NCI-H1092 (cell line): ENCODE measurements around the gene PELO.
"Not testable (repeated sequence)": the region's sequence is repeated elsewhere in the genome, so short reads cannot be mapped to it uniquely, and the experiment has no call there.

Experiments used
- DNase-seq: peaks from one replicate; lab custom pipeline; 2025; lab: John Stamatoyannopoulos, UW

Gene PELO

DNA sequence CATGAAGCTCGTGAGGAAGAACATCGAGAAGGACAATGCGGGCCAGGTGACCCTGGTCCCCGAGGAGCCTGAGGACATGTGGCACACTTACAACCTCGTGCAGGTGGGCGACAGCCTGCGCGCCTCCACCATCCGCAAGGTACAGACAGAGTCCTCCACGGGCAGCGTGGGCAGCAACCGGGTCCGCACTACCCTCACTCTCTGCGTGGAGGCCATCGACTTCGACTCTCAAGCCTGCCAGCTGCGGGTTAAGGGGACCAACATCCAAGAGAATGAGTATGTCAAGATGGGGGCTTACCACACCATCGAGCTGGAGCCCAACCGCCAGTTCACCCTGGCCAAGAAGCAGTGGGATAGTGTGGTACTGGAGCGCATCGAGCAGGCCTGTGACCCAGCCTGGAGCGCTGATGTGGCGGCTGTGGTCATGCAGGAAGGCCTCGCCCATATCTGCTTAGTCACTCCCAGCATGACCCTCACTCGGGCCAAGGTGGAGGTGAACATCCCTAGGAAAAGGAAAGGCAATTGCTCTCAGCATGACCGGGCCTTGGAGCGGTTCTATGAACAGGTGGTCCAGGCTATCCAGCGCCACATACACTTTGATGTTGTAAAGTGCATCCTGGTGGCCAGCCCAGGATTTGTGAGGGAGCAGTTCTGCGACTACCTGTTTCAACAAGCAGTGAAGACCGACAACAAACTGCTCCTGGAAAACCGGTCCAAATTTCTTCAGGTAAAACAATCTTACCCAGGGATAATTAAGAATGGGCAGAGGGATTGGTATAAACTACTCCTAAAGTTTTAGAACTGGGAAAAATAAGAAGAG is 12.9 kb downstream of the PELO start:
- DNase-seq, result no peak

DNA sequence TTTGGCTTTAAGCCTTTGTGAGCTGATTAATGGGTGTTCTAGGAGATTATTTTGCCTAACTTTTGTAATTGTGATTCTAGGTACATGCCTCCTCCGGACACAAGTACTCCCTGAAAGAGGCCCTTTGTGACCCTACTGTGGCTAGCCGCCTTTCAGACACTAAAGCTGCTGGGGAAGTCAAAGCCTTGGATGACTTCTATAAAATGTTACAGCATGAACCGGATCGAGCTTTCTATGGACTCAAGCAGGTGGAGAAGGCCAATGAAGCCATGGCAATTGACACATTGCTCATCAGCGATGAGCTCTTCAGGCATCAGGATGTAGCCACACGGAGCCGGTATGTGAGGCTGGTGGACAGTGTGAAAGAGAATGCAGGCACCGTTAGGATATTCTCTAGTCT is 13.6 kb downstream of the PELO start:
- no peak for DNase-seq

DNA sequence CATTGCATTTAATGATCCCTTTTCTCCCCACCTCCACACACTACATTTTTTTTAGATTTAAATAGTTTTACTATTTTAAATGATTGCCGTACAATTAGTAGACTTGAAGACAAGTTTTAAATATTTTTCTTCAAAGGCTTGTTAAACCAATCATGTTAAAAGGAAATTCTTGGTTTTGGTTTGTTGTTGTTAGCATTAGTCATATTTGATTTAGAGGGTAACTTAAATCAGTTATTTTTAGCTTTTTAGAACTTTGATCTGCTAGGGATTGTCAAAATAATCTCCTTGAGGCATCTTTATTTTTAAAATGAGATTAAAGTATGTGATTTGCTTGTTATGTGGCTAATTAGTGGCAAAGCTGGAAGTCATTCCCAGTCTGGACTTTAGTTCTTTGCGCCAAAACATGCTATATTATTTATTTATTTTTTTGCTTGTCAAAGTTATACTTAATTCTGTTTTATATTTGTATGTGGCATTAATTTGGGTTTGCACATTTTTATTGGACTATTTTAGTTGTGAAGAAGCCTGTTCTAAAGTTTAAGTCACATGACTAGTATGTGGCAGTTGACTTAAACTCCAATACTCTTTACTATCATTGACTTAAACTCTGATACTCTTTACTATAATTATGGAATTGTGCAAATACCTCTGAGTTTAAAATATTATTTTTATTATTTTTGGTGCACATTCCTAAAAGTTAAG is 14.7 kb downstream of the PELO start:
- DNase-seq, result no peak

DNA sequence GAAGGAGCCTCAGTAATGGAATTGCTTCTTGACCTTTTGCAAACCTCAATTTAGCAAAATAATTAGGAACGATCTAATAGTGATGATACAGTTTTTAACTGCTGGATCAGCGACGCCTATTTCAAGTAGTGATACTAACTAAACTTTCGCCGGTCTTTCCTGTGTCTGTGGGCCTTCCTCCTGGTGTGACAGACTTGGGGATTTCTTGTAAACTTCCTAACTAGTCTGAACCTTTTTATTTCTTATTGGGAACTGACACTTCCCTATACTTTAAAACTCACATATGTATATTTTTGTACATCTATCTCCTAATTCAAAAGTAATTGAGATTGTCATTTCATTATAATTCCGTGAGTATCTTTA is 15.2 kb downstream of the PELO start:
- DNase-seq, result no peak

DNA sequence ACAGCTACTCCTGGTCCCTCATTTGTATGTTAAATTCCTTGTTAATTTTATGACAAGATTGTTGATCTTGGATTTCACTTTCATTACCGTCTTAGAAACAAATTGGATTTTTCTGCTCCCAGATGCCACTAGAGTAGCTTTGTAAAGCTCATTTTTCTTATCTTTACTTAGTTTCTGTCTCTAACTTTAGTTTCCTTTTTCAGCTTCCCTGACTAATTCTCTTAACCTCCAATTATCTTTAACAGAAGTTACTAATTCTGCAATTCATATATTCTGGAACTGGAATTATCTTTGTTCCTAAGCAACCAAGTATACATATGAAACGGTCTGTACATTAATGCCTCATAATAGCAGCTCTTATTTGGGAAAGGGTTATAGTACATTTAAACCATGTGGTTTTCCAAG is 16.7 kb downstream of the PELO start:
- DNase-seq, result no peak

DNA sequence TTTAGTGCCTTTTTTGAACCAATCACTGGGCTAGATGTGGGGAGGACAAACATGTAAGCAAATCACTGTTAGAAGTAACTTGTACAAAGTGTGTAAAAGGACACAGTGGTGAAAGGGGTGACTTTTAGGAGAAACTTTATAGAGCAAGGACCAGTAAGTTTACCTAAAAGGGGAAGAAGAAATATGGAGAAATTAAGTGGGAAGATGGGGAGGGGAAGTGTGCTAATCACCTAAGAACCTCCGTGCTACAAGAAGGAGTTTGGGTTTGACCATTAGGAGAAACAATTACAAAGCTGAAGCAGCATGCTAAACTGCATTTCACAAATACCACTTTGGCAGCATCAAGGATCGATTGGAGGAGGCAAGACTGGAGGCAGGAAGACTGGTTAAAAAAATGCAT is 17.3 kb downstream of the PELO start:
- DNase-seq, result no peak

DNA sequence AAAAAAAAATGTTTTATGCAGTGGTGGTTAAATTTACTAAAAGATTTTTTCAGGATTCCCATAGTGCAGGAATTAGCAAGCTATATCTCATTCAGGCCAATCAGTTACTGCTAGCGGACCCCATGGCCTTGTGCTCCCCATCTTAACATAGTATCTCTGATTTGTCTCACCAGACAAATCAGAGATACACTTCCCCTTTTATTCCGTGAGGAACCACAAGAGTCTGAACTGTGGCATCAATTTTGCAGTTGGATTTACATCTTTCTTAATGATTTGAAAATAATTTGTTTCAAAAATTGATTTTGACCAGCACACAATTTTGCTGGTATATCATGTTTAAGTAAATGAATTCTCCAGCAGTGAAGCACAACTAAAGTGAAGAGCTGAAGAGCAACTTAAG is 17.9 kb downstream of the PELO start:
- DNase-seq, result no peak

DNA sequence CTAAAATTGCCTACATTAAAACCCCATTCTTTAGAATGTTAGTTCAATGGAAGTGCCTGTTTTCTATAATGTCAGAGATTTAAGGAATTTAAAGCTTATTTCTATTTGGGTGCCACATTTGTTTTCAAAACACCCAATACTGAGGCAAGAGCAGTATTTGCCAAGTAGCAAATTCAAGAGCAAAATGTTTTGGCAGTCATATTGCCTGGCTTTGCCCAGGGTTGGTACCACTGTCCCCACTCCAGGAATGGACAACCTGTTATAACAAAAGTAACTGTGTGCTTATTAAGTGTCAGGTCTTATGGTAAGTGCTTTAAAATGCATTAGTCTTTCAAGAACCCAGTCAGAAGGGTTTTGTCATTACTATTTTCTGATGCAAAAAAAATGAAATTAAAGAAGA is 19.3 kb downstream of the PELO start:
- DNase-seq, result no peak

DNA sequence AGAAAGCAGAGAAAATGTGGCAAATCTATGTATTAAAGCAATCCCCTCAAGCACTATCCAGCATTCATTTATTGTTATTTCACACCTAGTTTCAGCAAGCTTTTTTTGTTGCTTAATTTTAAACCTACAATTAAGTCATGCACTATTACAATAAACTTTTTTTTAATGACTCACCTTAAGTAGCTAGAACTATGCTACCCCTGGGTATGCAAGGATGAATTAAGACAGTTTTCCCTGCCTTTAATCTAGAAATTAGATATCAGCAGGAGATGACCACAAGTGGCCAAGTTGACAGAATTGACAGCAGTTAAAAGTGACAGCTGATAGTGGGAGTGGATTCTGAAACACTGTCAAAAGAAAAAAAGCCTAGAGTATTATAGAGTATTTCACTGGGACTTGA is 20.0 kb downstream of the PELO start:
- no peak for DNase-seq

DNA sequence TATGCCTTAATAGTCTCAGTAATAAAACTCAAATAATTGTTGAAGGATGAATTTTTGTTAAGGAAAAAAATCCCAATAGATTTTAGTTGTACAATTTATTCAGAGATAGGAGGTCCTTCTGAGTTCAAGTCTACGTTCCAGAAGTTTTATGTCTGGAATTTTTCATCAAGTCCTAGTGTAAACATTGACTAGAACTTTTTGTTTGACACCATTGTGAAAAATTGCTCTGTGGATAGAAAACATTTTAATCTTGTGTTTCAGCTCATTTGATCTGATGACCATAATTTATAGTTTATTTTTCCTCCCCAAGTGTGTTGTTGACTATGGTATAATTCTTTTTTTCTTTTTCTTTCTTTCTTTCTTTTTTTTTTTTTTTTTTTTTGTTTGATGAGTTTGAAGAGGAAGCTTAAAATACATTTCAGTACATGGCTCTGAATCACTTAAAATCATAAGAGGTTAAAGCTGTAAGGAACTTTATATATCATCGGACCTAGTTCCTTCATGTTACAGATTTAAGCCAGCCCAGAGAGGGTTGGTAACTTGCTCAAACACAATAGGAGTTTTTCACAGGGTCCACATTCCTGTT is 20.7 kb downstream of the PELO start:
- no peak for DNase-seq

DNA sequence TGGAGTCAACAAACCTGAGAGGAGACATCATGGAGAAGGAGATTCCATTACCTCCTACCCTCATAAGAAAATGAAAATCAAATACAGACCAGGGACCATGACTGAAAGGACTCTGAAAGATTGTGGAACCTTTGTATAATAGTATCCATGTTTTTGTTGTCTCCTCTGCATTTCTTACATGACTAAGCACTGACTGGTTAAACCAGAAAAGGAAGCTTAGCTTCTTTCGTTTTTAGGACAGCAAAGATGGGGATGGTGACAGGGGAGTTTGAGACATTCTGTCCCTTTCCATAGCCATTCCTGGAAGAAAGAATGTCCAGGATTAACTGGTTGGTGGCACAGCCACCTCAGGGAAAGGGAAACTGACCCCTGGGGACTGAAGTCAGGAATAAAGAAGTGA is 22.2 kb downstream of the PELO start:
- DNase-seq, result no peak

DNA sequence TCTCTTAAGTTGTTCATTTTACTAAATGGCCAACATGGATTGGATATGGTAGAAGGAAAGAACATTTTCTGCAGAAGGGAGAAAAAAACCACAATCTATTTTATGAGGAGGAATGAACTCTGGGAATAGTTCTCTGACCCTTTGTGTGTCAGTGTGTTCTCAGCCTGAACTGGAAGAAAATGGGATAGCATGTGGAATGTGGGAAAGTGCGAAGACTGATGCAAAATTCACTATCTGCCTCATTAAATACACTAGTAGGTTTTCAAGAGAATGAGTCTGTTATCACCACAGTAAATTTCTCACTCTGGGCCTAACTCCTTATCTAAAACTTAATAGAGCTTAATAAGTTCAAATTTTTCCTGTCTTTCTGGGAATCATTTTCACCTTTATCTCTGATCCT is 22.7 kb downstream of the PELO start:
- no peak for DNase-seq

DNA sequence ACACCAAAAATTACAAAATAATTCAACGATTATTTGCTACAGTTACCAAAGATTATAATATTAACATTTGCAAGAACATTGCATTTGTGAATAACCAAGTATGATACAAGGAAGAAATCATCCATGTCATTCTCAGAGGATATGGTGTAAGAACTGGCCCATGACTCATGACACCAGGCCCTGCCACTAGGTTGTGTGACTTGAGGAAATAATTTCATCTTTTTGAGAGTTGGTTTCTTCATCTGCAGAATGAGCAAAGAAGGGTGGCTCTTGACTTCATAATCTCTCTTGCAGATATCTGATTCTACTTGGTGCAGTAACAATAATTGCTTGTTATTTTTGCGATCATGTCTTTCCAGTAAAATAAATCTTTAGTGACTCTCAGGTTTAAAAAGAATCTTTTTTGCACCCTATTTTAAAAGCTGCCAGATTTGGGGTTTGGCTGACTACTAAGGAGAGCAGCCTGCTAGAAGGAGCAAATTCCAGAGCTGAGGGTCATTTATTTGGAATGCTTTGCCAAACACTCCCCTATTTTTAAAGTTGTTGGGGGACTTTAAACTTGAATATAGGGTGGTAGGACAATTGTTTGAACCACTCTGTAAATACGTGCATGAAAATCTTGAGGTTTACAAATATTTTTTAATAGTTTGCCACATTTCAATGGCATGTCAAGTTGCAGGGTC is 23.5 kb downstream of the PELO start:
- no peak for DNase-seq

DNA sequence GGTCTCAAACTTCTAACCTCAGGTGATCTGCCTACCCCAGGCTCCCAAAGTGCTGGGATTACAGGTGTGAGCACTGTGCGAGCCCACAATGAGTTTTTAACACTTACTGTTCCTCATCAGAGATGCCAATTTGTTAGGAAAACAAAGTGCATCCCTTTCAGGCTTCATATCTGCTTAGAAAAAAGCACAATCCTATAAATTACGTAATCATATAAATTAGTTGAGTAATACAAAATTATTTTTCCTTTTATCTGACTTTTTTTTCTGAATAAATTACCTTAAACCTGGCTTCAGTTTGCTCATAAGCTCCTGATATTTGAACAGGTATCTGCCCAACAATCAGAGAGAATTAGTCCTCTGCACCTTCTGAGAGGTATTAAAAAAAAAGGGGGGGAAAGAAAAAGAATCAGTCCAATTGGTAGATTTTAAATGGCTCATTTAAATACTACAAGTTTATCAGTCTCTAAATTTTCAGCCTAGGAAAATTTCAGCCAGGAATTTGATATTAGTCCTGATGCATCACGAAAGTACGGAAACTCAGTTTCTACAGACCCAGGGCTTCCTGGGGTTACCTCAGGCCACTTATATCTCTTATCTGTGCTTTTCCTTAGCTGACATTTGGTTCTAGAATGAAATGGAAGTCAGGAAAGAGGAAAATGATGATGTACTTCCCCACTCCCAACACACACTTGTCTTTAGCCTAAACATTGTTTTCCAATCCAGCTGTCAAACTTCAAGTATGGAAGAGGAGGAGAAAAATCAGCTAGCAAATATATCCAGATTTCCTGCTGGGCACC is 26.8 kb downstream of the PELO start:
- no peak for DNase-seq

DNA sequence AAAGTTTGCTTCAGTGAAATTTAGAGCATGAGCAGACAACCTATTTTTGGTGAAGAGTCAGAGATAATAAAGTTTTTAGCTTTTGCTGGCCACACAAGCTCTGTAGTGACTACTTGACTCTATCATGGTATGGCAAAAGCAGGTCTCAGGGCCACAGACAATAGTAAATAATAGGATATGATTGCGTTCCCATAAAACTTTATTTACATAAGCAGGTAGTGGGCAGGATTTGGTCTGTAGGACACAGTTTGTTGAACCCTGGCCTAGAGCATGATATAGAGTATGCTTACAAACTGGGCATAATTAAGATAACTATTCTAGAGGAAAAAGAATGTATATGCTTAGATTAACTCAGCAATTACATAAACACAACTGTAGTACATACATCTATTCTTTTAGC is 30.1 kb downstream of the PELO start:
- no peak for DNase-seq

DNA sequence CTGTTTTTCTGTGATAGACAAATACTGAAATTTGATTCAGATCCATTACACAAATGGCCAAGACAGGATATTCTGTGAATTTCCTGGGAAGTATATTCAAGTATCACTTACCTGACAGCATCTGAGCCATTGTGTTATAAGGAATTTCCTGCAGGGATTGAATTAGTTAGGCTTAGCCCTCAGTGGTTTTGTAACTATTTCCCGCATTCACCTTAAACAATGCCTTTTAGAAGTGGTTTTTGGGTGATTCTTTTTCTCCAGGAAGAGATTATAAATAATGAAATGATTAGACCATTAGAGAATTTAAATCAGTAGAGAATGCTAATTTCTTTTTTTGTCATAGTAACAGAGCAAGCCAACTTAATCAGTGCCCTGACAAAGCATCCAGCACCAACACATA is 30.6 kb downstream of the PELO start:
- no peak for DNase-seq

DNA sequence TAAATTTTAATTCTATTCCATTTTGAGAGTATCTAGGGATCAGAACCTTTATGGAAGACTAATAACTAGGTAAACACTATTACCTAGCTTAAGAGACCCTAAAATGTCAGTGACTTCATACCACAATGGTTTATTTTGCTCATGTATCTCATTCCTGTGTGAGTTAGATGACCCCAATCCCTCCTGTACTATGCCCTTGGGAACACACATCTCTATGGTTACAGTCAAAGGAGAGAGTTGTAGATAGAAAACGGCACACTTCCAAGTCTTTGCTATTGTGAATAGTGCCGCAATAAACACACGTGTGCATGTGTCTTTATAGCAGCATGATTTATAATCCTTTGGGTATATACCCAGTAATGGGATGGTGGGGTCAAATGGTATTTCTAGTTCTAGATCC is 31.1 kb downstream of the PELO start:
- not testable (repeated sequence) for DNase-seq

DNA sequence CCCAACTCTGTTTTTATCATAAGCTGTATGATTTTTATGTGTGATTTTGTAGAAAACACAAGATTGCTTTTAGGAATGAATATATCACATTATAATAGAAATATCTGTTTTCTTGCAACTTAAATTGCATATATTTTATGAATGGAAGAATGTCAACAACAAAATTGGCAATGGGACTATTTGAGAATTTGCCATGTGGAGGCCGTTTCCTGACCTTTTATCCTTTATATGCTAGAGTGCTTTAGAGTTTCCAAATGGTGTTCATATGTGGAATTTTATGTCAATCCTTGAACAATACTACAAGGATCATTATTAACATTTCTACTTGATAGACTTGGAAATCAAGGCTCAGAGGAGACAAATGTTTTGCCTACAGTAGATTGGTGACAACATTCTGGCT is 34.2 kb downstream of the PELO start:
- DNase-seq, result no peak

DNA sequence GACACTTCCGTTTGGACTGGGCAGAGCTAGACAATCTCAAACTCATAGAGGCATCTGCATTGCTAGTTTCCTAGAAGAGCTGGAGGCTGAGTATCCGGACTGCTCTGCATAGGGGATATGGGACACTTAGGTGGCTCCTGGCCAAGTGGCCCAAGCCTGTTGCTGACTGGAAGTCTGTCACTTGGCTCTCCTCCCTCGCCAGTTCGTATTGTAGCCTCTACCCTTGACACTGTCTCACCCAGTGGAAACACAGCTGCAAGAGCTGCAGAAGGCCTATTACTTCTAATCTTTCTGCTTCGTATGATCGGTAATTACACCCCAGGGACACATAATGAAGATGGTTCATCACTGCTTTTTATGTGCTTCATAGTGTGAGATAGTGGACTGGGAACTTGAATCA is 34.7 kb downstream of the PELO start:
- DNase-seq, result no peak

DNA sequence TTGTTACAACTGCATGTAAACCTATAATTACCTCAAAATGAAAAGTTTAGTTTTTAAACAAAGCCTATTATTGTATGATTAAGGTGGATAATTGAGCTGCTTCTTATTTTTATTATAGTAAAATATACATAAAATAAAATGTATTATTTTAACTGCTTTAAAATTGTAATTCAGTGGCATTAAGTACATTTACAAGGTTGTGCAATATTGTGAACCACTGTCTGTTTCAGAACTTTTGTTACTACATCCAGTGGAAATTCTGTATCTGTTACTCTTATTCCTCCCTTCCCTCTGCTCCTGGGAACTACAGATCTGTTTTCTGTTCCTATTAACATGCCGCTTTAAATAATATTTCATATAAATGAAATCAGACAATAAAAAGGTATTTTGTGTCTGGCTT is 37.1 kb downstream of the PELO start:
- DNase-seq, result no peak

DNA sequence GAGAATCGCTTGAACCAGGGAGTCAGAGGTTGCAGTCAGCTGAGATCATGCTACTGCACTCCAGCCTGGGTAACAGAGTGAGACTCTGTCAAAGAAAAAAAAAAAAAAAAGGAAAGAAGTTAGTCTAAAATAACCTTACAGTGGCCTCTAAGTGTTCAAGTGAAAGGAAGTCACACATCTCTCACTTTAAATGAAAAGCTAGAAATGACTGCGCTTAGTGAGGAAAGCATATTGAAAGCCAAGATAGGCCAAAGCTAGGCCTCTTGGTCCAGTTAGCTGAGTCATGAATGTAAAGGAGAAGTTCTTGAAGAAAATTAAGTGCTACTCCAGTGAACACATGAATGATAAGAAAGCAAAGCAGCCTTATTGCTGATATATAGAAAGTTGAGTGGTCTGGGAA is 38.1 kb downstream of the PELO start:
- no peak for DNase-seq

DNA sequence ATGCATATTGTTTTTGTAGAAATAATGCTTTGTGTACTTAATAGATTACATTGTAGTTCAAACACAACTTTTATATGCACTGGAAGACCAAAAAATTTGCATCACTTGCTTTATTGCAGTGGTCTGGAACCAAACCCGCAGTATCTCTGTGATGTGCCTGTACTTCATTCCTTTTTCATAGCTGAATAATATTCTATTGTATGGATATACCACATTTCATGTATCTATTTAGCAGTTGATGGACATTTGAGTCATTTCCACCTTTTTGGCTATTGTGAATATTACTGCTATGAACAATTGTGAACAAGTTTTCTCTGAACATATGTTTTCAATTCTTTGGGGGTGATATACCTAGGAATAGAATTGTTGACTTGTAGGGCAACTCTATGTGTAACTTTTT is 40.1 kb downstream of the PELO start:
- DNase-seq, result no peak
